ENCODE results near the gene SORCS2.

SORCS2 gene

GRCh38 chr4:7353046-7353790 lies 160.9 kb downstream of the SORCS2 start:
- H3K4me3 ChIP-seq (ENCODE audit: low read length), result no peak overlapping the region
- DNase-seq (ENCODE audit: low read depth, low spot score), result no peak

DNA sequence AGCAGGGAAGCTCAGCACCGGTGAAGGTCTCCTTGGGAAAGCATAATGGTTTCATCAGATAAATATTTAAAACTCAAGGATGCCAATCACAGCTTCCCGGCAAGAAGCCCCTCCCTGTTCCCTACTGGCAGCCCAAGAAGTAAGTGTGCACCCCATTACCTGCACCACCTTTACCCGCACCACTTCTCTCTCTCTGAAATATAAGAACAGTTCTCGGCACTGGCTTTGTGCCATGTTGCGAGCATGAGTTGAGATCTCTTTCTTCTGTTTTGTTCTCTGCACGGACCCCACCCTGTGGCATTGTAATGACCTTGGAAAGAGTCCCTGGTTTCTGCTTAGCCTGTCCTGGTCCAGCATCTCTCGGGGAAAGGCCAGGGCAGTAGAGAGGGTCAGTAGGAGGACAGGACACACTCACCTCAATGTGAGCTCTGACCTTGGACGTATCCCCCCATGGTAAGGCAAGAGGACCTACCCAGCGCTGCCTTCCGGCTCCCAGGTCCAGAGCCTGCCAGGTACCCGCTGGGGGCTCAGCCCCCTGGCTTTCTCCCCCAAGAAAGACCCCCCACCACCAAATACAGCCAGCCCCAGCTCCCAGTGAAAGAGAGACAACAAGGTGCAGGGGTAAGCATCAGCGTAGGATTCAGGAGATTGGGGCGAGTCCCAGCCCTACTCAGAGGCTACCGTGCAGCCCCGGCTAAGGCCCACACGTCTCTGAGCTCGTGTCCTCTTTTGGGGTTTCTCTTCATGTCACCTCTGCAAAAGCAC lies 161.7 kb downstream of the SORCS2 start:
- no peak overlapping the region for H3K4me3 ChIP-seq (ENCODE audit: low read length)
- DNase-seq (ENCODE audit: low read depth, low spot score), result no peak

DNA sequence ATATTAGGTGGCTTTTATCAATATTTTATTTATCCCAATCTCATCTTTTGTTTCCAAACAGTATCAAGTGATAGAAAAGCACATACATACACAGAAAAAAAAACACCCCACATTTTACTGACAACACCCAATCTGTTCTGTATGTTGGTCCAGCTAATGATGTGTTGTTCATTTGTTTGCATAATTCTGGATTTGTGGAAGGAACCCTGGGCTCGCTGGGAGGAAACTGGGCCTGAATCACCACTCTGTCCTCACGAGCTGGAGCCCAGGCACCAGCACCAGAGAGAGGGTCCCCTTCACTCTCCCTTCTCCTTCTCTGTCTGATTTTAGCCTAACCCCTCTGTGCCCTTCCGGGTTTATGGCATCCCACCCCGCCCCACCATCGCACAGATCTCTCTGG lies 162.6 kb downstream of the SORCS2 start:
- DNase-seq (ENCODE audit: low read depth, low spot score), result no peak
- H3K4me3 ChIP-seq (ENCODE audit: low read length), result no peak overlapping the region

GRCh38 chr4:7355795-7356194 lies 163.5 kb downstream of the SORCS2 start:
- no peak for DNase-seq (ENCODE audit: low read depth, low spot score)
- no peak overlapping the region for H3K4me3 ChIP-seq (ENCODE audit: low read length)

- no peak overlapping the region for H3K4me3 ChIP-seq (ENCODE audit: low read length)
- no peak for DNase-seq (ENCODE audit: low read depth, low spot score)
These were observed 164.5 kb downstream of the SORCS2 start for GRCh38 chr4:7356667-7357310.

DNA sequence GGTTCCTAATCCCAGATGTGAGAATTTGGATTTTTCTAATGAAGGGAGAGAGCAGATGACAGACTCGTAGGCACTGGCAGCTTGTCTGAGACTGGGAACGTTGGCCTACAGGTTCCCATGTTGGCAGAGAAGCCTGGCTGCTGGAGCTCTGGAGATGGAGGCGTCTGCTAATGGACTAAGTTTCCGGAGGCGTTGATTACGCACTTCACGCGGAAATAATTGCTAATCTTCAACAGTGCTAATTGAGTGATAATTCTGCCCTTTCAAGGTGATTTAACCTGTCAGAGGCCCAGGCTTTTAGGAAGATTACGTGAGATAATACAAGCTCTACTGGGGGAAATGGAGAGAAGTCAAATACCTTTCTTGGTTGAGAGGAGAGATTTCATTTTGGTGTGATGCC lies 165.0 kb downstream of the SORCS2 start:
- no peak for DNase-seq (ENCODE audit: low read depth, low spot score)
- no peak overlapping the region for H3K4me3 ChIP-seq (ENCODE audit: low read length)

DNA sequence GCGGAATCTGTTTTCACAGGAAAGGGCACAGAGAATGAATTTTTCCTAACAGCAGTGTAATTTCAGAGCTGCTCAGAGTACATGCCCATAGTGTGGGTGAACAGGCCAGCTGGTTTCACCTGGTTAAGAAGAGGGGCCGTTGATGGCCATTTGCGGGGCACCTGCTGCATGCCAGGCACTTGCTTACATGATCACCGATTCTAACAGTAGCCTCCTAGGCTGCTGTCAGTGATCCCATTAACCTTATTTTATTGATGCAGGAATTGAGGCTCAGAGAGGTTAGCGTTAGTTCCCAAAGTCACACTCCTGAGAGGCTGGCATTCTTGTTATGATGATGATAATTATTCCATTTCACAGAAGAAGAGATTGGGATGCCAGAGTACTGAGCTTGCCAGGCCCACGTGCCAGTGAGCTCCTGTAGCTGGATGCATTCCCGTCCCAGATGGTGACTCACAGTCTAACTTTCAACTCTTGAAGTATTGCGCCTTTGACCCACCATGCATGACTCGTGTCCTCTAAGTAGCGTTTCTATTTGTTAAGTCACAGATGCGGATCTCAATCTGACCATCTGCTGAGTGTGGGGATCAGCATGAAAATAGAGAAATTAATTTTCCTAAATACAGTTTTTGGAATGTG lies 165.9 kb downstream of the SORCS2 start:
- DNase-seq (ENCODE audit: low read depth, low spot score), result no peak
- no peak overlapping the region for H3K4me3 ChIP-seq (ENCODE audit: low read length)

DNA sequence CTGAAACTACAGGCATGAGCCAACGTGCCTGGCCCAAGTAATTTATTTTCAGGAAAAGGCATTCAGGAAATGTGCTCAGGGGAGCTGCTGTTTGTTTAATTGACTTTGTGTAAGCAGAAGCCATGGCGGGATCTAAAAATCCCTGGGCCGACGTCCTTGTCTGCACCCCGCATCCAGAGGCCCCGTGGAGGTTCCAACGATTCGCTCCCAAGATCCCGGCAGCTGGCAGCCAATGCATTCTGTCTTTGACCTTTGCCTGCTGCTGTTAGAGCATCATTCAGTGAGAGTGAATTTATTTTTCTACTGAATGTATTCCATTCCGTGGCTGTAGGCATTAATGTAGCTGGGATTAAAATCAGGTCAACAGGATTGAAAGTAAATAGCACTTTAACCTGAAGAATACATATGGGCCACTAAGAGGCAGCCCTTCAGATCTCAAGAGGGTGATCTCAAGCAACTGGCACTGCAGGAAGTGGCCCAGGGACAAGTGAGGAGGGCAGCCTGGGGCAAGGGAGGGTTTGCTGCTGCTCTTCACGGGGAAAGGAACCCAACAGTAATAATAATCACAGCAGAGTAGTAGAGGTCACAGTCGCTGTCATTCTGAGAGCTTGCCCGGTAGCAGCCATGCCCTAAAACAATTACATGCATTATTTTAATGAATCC lies 167.2 kb downstream of the SORCS2 start:
- H3K4me3 ChIP-seq (ENCODE audit: low read length), result no peak overlapping the region
- DNase-seq (ENCODE audit: low read depth, low spot score), result no peak

GRCh38 chr4:7360806-7361205 lies 168.5 kb downstream of the SORCS2 start:
- no peak overlapping the region for H3K4me3 ChIP-seq (ENCODE audit: low read length)
- no peak for DNase-seq (ENCODE audit: low read depth, low spot score)

GRCh38 chr4:7361280-7361895 lies 169.1 kb downstream of the SORCS2 start:
- no peak overlapping the region for H3K4me3 ChIP-seq (ENCODE audit: low read length)
- no peak for DNase-seq (ENCODE audit: low read depth, low spot score)

DNA sequence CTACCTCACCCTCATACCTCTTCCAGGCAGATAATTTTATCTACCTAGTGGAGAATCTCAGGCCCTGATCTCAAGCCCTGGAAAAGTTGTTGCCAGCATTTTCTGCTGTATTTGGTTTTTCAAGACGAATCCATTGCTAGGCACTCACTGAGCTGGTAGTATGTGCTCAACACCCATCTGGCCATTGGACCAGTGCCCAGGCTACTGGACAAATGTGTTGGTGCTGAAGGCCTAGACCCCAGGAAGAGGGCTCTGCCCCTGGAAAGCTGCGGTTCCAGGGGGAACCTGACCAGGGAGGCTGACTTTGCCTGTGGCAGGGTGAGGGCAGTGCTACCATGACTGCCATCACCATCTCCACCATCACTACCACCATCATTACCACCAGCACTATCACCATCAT lies 170.0 kb downstream of the SORCS2 start:
- DNase-seq (ENCODE audit: low read depth, low spot score), result no peak
- no peak overlapping the region for H3K4me3 ChIP-seq (ENCODE audit: low read length)

- H3K4me3 ChIP-seq (ENCODE audit: low read length), result no peak overlapping the region
- DNase-seq (ENCODE audit: low read depth, low spot score), result no peak
These were observed 170.6 kb downstream of the SORCS2 start for GRCh38 chr4:7362862-7363430.

GRCh38 chr4:7364979-7365378 lies 172.6 kb downstream of the SORCS2 start:
- DNase-seq (ENCODE audit: low read depth, low spot score), result no peak
- no peak overlapping the region for H3K4me3 ChIP-seq (ENCODE audit: low read length)

DNA sequence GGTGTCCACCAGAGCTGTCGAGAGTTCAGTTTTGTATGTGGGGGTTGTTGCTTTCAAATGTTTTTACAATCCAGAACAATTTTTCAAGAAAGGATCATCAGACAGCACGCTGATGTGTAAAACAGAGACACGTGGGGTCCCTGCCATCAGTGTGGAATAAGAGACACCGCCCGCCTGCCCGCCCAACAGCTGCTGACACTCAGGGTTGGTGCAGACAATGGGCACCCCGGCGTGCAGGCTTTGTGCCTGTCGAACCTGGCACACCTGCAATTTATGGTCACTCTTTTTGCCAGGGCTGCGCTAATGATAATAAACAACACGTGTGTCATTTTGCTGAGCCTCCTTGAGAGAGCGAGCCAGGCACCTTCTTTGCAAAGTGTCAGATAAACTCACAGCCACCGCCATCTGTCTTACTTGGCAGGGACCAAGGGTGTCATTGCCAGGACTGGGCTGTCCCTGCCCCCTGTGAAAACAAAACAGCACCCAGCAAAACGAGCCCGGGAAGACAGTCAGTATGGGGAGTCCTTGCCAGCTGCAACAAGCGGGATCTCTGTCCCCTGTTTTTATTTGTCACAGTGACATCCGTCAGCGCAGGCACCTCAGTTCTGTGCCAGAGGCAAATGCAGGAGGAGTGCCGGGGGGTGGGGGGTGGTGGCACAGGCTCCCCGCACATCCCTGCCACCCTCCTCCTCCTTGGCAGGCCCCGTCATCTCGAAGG lies 173.3 kb downstream of the SORCS2 start:
- no peak overlapping the region for H3K4me3 ChIP-seq (ENCODE audit: low read length)
- no peak for DNase-seq (ENCODE audit: low read depth, low spot score)

DNA sequence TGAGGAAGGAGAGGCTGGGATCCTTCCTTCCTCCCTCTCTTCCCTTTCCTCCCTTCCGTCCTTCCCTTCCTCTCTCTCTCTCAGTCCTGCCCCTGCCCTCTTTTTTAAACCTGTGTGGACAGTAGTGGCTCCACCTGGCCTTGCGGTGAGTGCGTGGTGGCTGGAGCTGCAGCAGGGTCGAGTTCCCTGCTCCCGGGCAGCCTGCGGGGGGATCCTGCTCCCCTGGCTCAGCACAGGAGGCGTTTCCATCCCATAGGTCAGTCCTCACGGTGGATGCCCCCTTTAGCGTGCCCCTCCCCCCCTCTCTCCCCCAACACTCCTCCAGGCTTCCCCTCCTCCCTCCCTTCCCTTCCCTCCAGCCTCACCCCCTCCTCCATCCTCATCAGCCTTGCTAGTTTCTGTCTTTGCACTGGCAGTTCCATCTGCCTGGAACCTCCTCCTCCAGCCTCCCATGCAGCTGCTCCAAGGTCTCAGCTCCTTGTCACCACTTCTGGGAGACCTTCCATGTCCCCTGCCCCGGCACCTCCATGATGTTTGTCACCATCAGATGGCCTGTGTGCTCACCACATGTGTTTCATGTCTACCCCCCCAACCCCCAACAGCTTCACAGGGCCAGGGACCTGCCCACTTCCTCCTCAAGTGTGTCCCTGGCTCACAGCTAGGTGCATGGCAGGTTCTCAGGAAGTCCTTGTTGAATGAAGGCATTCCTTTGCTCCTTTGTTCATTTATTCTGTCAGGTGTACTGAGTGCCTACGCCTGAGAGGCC lies 174.0 kb downstream of the SORCS2 start:
- DNase-seq (ENCODE audit: low read depth, low spot score), result peak; percentile 34
- no peak overlapping the region for H3K4me3 ChIP-seq (ENCODE audit: low read length)

DNA sequence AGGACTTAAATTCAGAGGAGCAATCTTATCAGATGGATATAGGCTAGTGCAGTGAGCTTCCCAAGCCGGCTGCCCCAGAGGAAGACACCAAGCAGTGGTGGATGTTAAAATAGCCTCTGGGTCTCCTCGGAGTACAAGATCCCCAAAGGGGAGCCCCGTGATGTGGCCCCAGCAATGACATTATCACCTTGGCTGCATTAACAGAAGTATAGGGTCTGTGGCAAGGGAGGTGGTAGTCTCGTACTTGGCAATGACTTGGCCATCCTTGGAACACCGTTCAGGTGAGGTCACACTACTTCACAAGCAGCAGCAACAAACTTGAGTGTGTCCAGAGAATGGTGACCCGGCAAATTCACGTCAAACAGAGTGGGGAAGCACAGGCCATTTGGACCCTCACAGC lies 174.6 kb downstream of the SORCS2 start:
- H3K4me3 ChIP-seq (ENCODE audit: low read length), result no peak overlapping the region
- no peak for DNase-seq (ENCODE audit: low read depth, low spot score)

GRCh38 chr4:7367406-7367805 lies 175.1 kb downstream of the SORCS2 start:
- DNase-seq (ENCODE audit: low read depth, low spot score), result no peak
- no peak overlapping the region for H3K4me3 ChIP-seq (ENCODE audit: low read length)

Data from Jurkat, Clone E6-1 (cell line).